Pancreas (tissue), 10 donors: ENCODE results near the gene HOXD4. TPM values are rescaled to one million over a fixed set of nuclear protein-coding genes. Genes with fewer than 3 reads are reported as not detected.

Experiments
- ATAC-seq, 4 donors: fragments of 200-7000 bp; cut with Tn5 transposase; one replicate each; pipeline versions ENCODE4 v1.8.0 to v1.9.1; 2020; ENCODE audit warnings: mild to moderate bottlenecking in 4 of 4, moderate library complexity in 4 of 4
- DNase-seq, 6 donors: peaks; one replicate each; pipeline ENCODE4 v3.0.0-alpha.2; 2020
- FAIRE-seq: peaks from 2 replicates; lab custom pipeline; 2012; peaks lifted over from hg19 to GRCh38; lab: Jason Lieb, UNC
- H3K27ac ChIP-seq, 4 donors: fragments of 200-600 bp; sonication (generic); 1 replicate in 3 of 4; 2 replicates in 1 of 4; pipeline versions ENCODE4 v1.5.0 to v1.8.0; 2020
- H3K27me3 ChIP-seq, 4 donors: fragments of 200-600 bp; one replicate each; pipeline ENCODE4 v1.8.0; 2021
- H3K36me3 ChIP-seq, 3 donors: fragments of 200-600 bp; sonication (generic) in 1 of 3; one replicate each; pipeline versions ENCODE4 v1.5.0 to v1.8.0; 2020 to 2021
- H3K4me1 ChIP-seq, 3 donors: fragments of 200-600 bp; one replicate each; pipeline ENCODE4 v1.8.0; 2021
- H3K4me3 ChIP-seq, 4 donors: fragments of 200-600 bp; sonication (generic) in 2 of 4; one replicate each; pipeline versions ENCODE4 v1.5.0 to v1.8.0; 2020 to 2021
- H3K9me3 ChIP-seq, 4 donors: fragments of 200-600 bp; one replicate each; pipeline ENCODE4 v1.8.0; 2021
- CTCF ChIP-seq, 4 donors: fragments of 200-600 bp; sonication (generic) in 3 of 4; IDR thresholded peaks; one replicate each; pipeline versions ENCODE4 v1.5.0 to v1.8.0; 2021; ENCODE audit warnings: antibody characterized with exemption in 4 of 4
- WGBS, 2 donors: extraction: QIAGEN DNeasy Blood & Tissue Kit; methylation state at CpG; one replicate each; pipeline ENCODE4 v1.1.7; 2013; 5-methylcytosine and 5-hydroxymethylcytosine counted together
- intact Hi-C, 3 donors: fragments of 100-400 bp; cut with DNase I; formaldehyde crosslinking; loops; one replicate each; pipeline versions ENCODE4 v1.11.1 to v1.14.2; 2022
- polyA plus RNA-seq, 2 donors: library from polyadenylated mRNA; stranded (reverse); fragments of 200-250 nt; gene quantifications; one replicate each; pipeline ENCODE4 v1.2.3, GENCODE V29; 2013
- total RNA-seq, 6 donors: library from RNA; stranded (reverse); fragmentation: NEBNext Ultra II Directional in 4 of 6; extraction: Animal tissue kit (Norgen Biotek cat#: 25700) in 4 of 6; gene quantifications; one replicate each; pipeline versions ENCODE4 v1.2.1 to v1.2.4, GENCODE V29; 2021 to 2023
- donor health status: healthy with polysubstance abuse.
- donor health status: DM: no; HTN: no; CAD: no; lungs with moderate emphysema.
- donor health status: DM: no; HTN: no; CAD: no.
- donor health status: control.
- donor health status: control.
- donor health status: Bipolar disorder and iron deficiency.
- donor health status: DM: yes; HTN: yes; CAD: no.
- donor health status: DM: no; HTN: no; CAD: no.
- donor health status: DM: no; HTN: no; CAD: no.
- donor health status: DM: yes; HTN: yes; CAD: no.

The HOXD4 gene
- total and polyA plus RNA-seq, 8 donors, result 0.13 to 1.8 (median 0.31) TPM; not detected in 2

- intact Hi-C loops, result loop anchor here in 1 of 3 donors (10.0 kb wide), 1 partner anchor 749 kb away; no protein-coding TSS in a partner anchor
- Histone ChIP-seq H3K27ac (no peak overlapping the region), H3K4me3 (no peak overlapping the region), H3K36me3 (no peaks in the 10 kb centered on the region), H3K9me3 (no peaks in the 10 kb centered on the region), H3K4me1 (peaks cover 0 to 4% (median 0%) of the 10 kb centered on the region in 3 donors), H3K27me3 (peaks cover 2 to 74% (median 28%) of the 10 kb centered on the region in 4 donors)
- no peak for TF ChIP-seq CTCF (IDR thresholded peaks at IDR 0.05)
- FAIRE-seq, result no peak
- ATAC-seq, result no peak
- DNase-seq, result no peak
- WGBS, 2 donors, result 5% methylated on average over 17 of the region's 17 CpGs
Measured at GRCh38 chr2:176103742-176104315, 47.5 kb upstream of the HOXD4 start.

- no peaks in the 10 kb centered on the region for H3K36me3 ChIP-seq
- H3K27ac ChIP-seq, result no peak overlapping the region
- peaks cover 0 to 4% (median 0%) of the 10 kb centered on the region in 3 donors for H3K4me1 ChIP-seq
- H3K4me3 ChIP-seq, result no peak overlapping the region
- TF ChIP-seq CTCF (IDR thresholded peaks at IDR 0.05), result no peak
- peaks cover 2 to 75% (median 28%) of the 10 kb centered on the region in 4 donors for H3K27me3 ChIP-seq
- intact Hi-C loops, result loop anchor here in 1 of 3 donors (10.0 kb wide), 1 partner anchor 750 kb away; no protein-coding TSS in a partner anchor
- FAIRE-seq, result no peak
- no peaks in the 10 kb centered on the region for H3K9me3 ChIP-seq
- 4% methylated on average over 54 to 56 of the region's 56 CpGs for WGBS, 2 donors
- ATAC-seq, result no peak
- DNase-seq, result no peak
Measured at GRCh38 chr2:176104316-176105077, 46.9 kb upstream of the HOXD4 start.

GRCh38 chr2:176105078-176105729 lies 46.1 kb upstream of the HOXD4 start:
- Histone ChIP-seq H3K4me3 (no peak overlapping the region), H3K36me3 (no peaks in the 10 kb centered on the region), H3K9me3 (no peaks in the 10 kb centered on the region), H3K27me3 (peaks cover 2 to 75% (median 27%) of the 10 kb centered on the region in 4 donors), H3K27ac (no peak overlapping the region), H3K4me1 (peaks cover 0 to 4% (median 0%) of the 10 kb centered on the region in 3 donors)
- ATAC-seq, result no peak
- no peak for TF ChIP-seq CTCF (IDR thresholded peaks at IDR 0.05)
- FAIRE-seq, result no peak
- WGBS, 2 donors, result 5 to 7% methylated on average over 23 to 25 of the region's 25 CpGs
- intact Hi-C loops, result loop anchor here in 1 of 3 donors (10.0 kb wide), 1 partner anchor 750 kb away; no protein-coding TSS in a partner anchor
- DNase-seq, result peak in 1 of 6 donors; percentile 80

- no peak overlapping the region for H3K4me3 ChIP-seq
- no peak overlapping the region for H3K27ac ChIP-seq
- H3K36me3 ChIP-seq, result no peaks in the 10 kb centered on the region
- 5% methylated on average over 25 of the region's 25 CpGs for WGBS, 2 donors
- TF ChIP-seq CTCF (IDR thresholded peaks at IDR 0.05), result no peak
- peaks cover 0 to 4% (median 0%) of the 10 kb centered on the region in 3 donors for H3K4me1 ChIP-seq
- ATAC-seq, result no peak
- DNase-seq, result no peak
- no peaks in the 10 kb centered on the region for H3K9me3 ChIP-seq
- intact Hi-C loops, result loop anchor here in 1 of 3 donors (10.0 kb wide), 1 partner anchor 751 kb away; no protein-coding TSS in a partner anchor
- FAIRE-seq, result no peak
- H3K27me3 ChIP-seq, result peaks cover 8 to 78% (median 31%) of the 10 kb centered on the region in 4 donors
Measured at GRCh38 chr2:176105730-176106580, 45.4 kb upstream of the HOXD4 start.
